ENCODE results near the gene ENTPD3. TPM values are rescaled to one million over a fixed set of nuclear protein-coding genes. Genes with fewer than 3 reads are reported as not detected.

Gene ENTPD3
- total RNA-seq, 1 experiment from 2014 or later = not detected

- ChIA-PET CTCF (no interaction called here), POLR2A (no interaction called here)
- Mint-ChIP-seq H3K9me3 (ENCODE audit: unreplicated experiment) (no peaks in the 10 kb centered on the region), H3K36me3 (ENCODE audit: insufficient read depth, unreplicated experiment) (no peaks in the 10 kb centered on the region), H3K27me3 (ENCODE audit: insufficient read depth, unreplicated experiment) (no peaks in the 10 kb centered on the region), H3K4me3 (ENCODE audit: unreplicated experiment) (no peak overlapping the region), H3K27ac (ENCODE audit: unreplicated experiment) (no peak overlapping the region), H3K4me1 (ENCODE audit: low read depth, unreplicated experiment) (no peaks in the 10 kb centered on the region)
- DNase-seq = no peak
- Histone ChIP-seq H3K27me3 (replicated peaks; ENCODE audit: control insufficient read depth, insufficient read depth, low read length) (no peaks in the 10 kb centered on the region), H3K4me1 (no peaks in the 10 kb centered on the region), H3K9me3 (no peaks in the 10 kb centered on the region), H3K4me3 (ENCODE audit: low read depth, low read length) (no peak overlapping the region), H3K36me3 (ENCODE audit: control insufficient read depth, insufficient read depth, low read length) (no peaks in the 10 kb centered on the region)
- intact Hi-C loops (cut with micrococcal nuclease; ENCODE audit: unreplicated experiment) = no loop called here
- TF ChIP-seq CTCF (IDR thresholded peaks at IDR 0.05; ENCODE audit: insufficient read depth in 1 of 2, low read depth in 1 of 2, low read length in 1 of 2, severe bottlenecking in 1 of 2, unreplicated experiment in 1 of 2) = no peak
- no TSS peak for BruUV-seq (replicated peaks)
Observed at GRCh38 chr3:40445062-40445461, 58.1 kb downstream of the ENTPD3 start.

- Mint-ChIP-seq H3K4me1 (ENCODE audit: low read depth, unreplicated experiment) (no peaks in the 10 kb centered on the region), H3K27me3 (ENCODE audit: insufficient read depth, unreplicated experiment) (no peaks in the 10 kb centered on the region), H3K4me3 (ENCODE audit: unreplicated experiment) (no peak overlapping the region), H3K27ac (ENCODE audit: unreplicated experiment) (no peak overlapping the region), H3K36me3 (ENCODE audit: insufficient read depth, unreplicated experiment) (no peaks in the 10 kb centered on the region), H3K9me3 (ENCODE audit: unreplicated experiment) (no peaks in the 10 kb centered on the region)
- no TSS peak for BruUV-seq (replicated peaks)
- CTCF ChIA-PET = no interaction called here
- intact Hi-C loops (cut with micrococcal nuclease; ENCODE audit: unreplicated experiment) = no loop called here
- Histone ChIP-seq H3K4me3 (ENCODE audit: low read depth, low read length) (no peak overlapping the region), H3K36me3 (ENCODE audit: control insufficient read depth, insufficient read depth, low read length) (no peaks in the 10 kb centered on the region), H3K9me3 (no peaks in the 10 kb centered on the region), H3K4me1 (no peaks in the 10 kb centered on the region), H3K27me3 (replicated peaks; ENCODE audit: control insufficient read depth, insufficient read depth, low read length) (no peaks in the 10 kb centered on the region)
- POLR2A ChIA-PET = no interaction called here
- DNase-seq = no peak
- TF ChIP-seq CTCF (IDR thresholded peaks at IDR 0.05; ENCODE audit: insufficient read depth in 1 of 2, low read depth in 1 of 2, low read length in 1 of 2, severe bottlenecking in 1 of 2, unreplicated experiment in 1 of 2) = no peak
Observed at GRCh38 chr3:40445880-40446279, 58.9 kb downstream of the ENTPD3 start.

- Mint-ChIP-seq H3K36me3 (ENCODE audit: insufficient read depth, unreplicated experiment) (no peaks in the 10 kb centered on the region), H3K4me3 (ENCODE audit: unreplicated experiment) (no peak overlapping the region), H3K9me3 (ENCODE audit: unreplicated experiment) (no peaks in the 10 kb centered on the region), H3K27ac (ENCODE audit: unreplicated experiment) (no peak overlapping the region), H3K4me1 (ENCODE audit: low read depth, unreplicated experiment) (peaks cover 13% of the 10 kb centered on the region), H3K27me3 (ENCODE audit: insufficient read depth, unreplicated experiment) (no peaks in the 10 kb centered on the region)
- ChIA-PET POLR2A (no interaction called here), CTCF (no interaction called here)
- no peaks in the 10 kb centered on the region; the same call in 1 of the 2 replicates for H3K36me3 ChIP-seq (ENCODE audit: control insufficient read depth, insufficient read depth, low read length)
- DNase-seq = no peak
- no peaks in the 10 kb centered on the region for H3K9me3 ChIP-seq
- no TSS peak for BruUV-seq (replicated peaks)
- no peak for TF ChIP-seq CTCF (IDR thresholded peaks at IDR 0.05; ENCODE audit: insufficient read depth in 1 of 2, low read depth in 1 of 2, low read length in 1 of 2, severe bottlenecking in 1 of 2, unreplicated experiment in 1 of 2)
- intact Hi-C loops (cut with micrococcal nuclease; ENCODE audit: unreplicated experiment) = no loop called here
- no peaks in the 10 kb centered on the region for H3K27me3 ChIP-seq (replicated peaks; ENCODE audit: control insufficient read depth, insufficient read depth, low read length)
- no peaks in the 10 kb centered on the region for H3K4me1 ChIP-seq
- no peak overlapping the region for H3K4me3 ChIP-seq (ENCODE audit: low read depth, low read length)
Observed at GRCh38 chr3:40450438-40450837, 63.5 kb downstream of the ENTPD3 start.

Measured in Caco-2 (cell line).